ENCODE data around the gene LITAFD. TPM values are rescaled to one million over a fixed set of nuclear protein-coding genes. Genes with fewer than 3 reads are reported as not detected.

Gene LITAFD
- polyA plus RNA-seq, 3 donors, result not detected

DNA sequence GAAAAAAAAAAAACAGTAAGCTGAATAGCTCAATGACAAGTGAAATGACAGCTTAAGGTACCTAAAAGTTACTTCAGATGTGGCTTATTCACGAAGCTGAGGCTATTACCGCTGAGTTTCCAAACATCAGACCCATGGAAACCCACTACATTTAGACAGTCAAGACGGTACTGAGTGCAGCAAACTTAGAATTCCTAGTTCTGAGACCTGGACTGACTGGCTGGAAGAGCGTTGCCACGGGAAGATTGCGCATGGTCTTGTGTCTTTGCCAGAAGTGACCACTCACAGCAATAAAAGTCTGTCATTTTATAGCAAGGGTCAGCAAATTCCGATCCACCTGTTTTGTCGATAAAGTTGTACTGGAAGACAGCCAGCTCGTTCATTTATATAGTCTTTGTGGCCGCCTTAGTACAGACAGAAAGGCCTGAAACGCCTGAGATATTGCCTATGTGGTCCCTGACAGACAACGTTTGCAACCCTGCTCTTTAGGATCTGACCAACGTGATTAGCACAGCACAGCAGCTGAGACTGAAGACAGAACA is 19.2 kb downstream of the LITAFD start:
- Mint-ChIP-seq H3K4me3 (no peak overlapping the region), H3K4me1 (no peaks in the 10 kb centered on the region), H3K27me3 (ENCODE audit: low read depth in 3 of 3) (peaks cover 0 to 2% (median 0%) of the 10 kb centered on the region in 3 donors), H3K9me3 (no peaks in the 10 kb centered on the region), H3K36me3 (peaks cover 93 to 97% of the 10 kb centered on the region in 2 donors), H3K27ac (peak overlapping the region in 2 of 7 donors; percentile 2 to 52)
- Histone ChIP-seq H4K20me1 (ENCODE audit: insufficient read depth, low read length) (peaks cover 54% of the 10 kb centered on the region), H3K9me3 (replicated peaks in 1 of 2; ENCODE audit: control insufficient read depth in 1 of 2, insufficient read depth in 1 of 2, low read length in 2 of 2) (no peaks in the 10 kb centered on the region), H3K4me2 (replicated peaks; ENCODE audit: extremely low read depth, low read length, poor library complexity, severe bottlenecking) (no peak overlapping the region), H3K27ac (ENCODE audit: low read depth in 1 of 2, low read length in 2 of 2) (no peak overlapping the region), H3K27me3 (ENCODE audit: control insufficient read depth in 2 of 2, insufficient read depth in 2 of 2, low read length in 2 of 2) (no peaks in the 10 kb centered on the region), H3K9ac (ENCODE audit: insufficient read depth, low read length, poor library complexity, severe bottlenecking) (no peak overlapping the region), H3K36me3 (replicated peaks in 1 of 2; ENCODE audit: control insufficient read depth in 1 of 2, insufficient read depth in 2 of 2, low read length in 2 of 2) (peaks cover 98 to 99% of the 10 kb centered on the region in 2 donors), H3K4me3 (replicated peaks in 1 of 3; ENCODE audit: low read depth in 2 of 3, low read length in 3 of 3) (no peak overlapping the region), H2AFZ (ENCODE audit: insufficient read depth, low read depth, low read length, poor library complexity, severe bottlenecking) (no peak overlapping the region), H3K4me1 (ENCODE audit: control insufficient read depth in 1 of 2, insufficient read depth in 2 of 2, low read length in 2 of 2) (no peaks in the 10 kb centered on the region), H3K79me2 (ENCODE audit: insufficient read depth, low read length) (no peaks in the 10 kb centered on the region)
- WGBS (ENCODE audit: insufficient coverage), result 93% methylated on average over 13 of the region's 13 CpGs
- intact Hi-C loops (cut with micrococcal nuclease), result loop anchor here (10.0 kb wide), 2 partner anchors 53 to 233 kb away; no protein-coding TSS in a partner anchor
- TF ChIP-seq CTCF (IDR thresholded peaks at IDR 0.05), result no peak
- DNase-seq, result no peak

DNA sequence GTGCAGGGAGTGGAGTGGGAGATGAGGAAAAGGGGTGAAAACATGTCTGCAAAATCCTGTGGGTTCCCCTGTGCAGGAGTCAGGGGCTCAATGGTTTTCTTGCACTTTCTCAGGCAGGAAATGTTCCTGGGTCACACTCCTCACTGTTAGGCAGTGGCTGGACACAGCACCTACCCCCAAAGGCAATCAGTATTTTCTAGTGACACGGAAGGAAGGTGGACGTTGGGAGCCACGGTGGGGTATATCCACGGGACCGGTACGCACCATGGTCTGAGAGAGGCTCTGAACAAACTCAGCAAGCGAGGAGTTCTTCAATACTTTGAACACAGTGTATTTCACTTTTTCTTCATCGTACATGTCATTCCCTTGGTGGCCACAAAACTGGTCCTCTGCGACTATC is 20.9 kb downstream of the LITAFD start:
- Histone ChIP-seq H3K4me1 (ENCODE audit: control insufficient read depth in 1 of 2, insufficient read depth in 2 of 2, low read length in 2 of 2) (peaks cover 9% of the 10 kb centered on the region in 2 donors), H3K4me3 (replicated peaks in 1 of 3; ENCODE audit: low read depth in 2 of 3, low read length in 3 of 3) (no peak overlapping the region), H3K27ac (ENCODE audit: low read depth in 1 of 2, low read length in 2 of 2) (no peak overlapping the region), H3K9me3 (replicated peaks in 1 of 2; ENCODE audit: control insufficient read depth in 1 of 2, insufficient read depth in 1 of 2, low read length in 2 of 2) (no peaks in the 10 kb centered on the region), H2AFZ (ENCODE audit: insufficient read depth, low read depth, low read length, poor library complexity, severe bottlenecking) (no peak overlapping the region), H3K9ac (ENCODE audit: insufficient read depth, low read length, poor library complexity, severe bottlenecking) (no peak overlapping the region), H3K36me3 (replicated peaks in 1 of 2; ENCODE audit: control insufficient read depth in 1 of 2, insufficient read depth in 2 of 2, low read length in 2 of 2) (peaks cover 96 to 99% of the 10 kb centered on the region in 2 donors), H3K27me3 (ENCODE audit: control insufficient read depth in 2 of 2, insufficient read depth in 2 of 2, low read length in 2 of 2) (no peaks in the 10 kb centered on the region), H3K79me2 (ENCODE audit: insufficient read depth, low read length) (peaks cover 12% of the 10 kb centered on the region), H3K4me2 (replicated peaks; ENCODE audit: extremely low read depth, low read length, poor library complexity, severe bottlenecking) (no peak overlapping the region), H4K20me1 (ENCODE audit: insufficient read depth, low read length) (peaks cover 61% of the 10 kb centered on the region)
- 97% methylated on average over 8 of the region's 9 CpGs for WGBS (ENCODE audit: insufficient coverage)
- H3K36me3 Mint-ChIP-seq, result peaks cover 90 to 98% of the 10 kb centered on the region in 2 donors
- H3K27ac Mint-ChIP-seq, result peak overlapping the region in 2 of 7 donors; percentile 6 to 15
- H3K4me3 Mint-ChIP-seq, result no peak overlapping the region
- no peak for DNase-seq
- H3K27me3 Mint-ChIP-seq (ENCODE audit: low read depth in 3 of 3), result no peaks in the 10 kb centered on the region
- no peaks in the 10 kb centered on the region for H3K9me3 Mint-ChIP-seq
- H3K4me1 Mint-ChIP-seq, result peaks cover 11% of the 10 kb centered on the region
- no peak for TF ChIP-seq CTCF (IDR thresholded peaks at IDR 0.05)
- intact Hi-C loops (cut with micrococcal nuclease), result loop anchor here (10.0 kb wide), 2 partner anchors 52 to 232 kb away; no protein-coding TSS in a partner anchor
